CD4-positive, alpha-beta T cell (primary cell): ENCODE results near the gene RBP7. TPM values are rescaled to one million over a fixed set of nuclear protein-coding genes. Genes with fewer than 3 reads are reported as not detected.

Experiments
- ATAC-seq: fragments of 200-7000 bp; cut with Tn5 transposase; one replicate; pipeline ENCODE4 v1.10.0; 2022; ENCODE audit warnings: mild to moderate bottlenecking; ENCODE audit not compliant: poor library complexity
- CTCF ChIA-PET: fragments of 350-600 bp; sonication (Branson Sonifier 250); formaldehyde crosslinking; loops from one replicate; lab custom pipeline; 2021; ENCODE audit warnings: antibody characterized with exemption, inconsistent platforms; lab: Charles Lee
- POLR2A ChIA-PET: fragments of 350-600 bp; sonication (Branson Sonifier 250); formaldehyde crosslinking; loops from one replicate; lab custom pipeline; 2021; ENCODE audit warnings: antibody characterized with exemption, inconsistent platforms; lab: Charles Lee
- DNase-seq, 14 experiments: peaks; one replicate each; pipeline ENCODE4 v3.0.0-alpha.2; 2013 to 2020; ENCODE audit warnings: mixed read lengths in 2 of 14
- H3K27ac ChIP-seq, 2 donors: one replicate each; pipeline versions ENCODE4 v1.5.1 to v1.7.0; 2013; ENCODE audit warnings: low read length in 2 of 2, low read depth in 1 of 2, mild to moderate bottlenecking in 1 of 2
- H3K27me3 ChIP-seq, 2 experiments: 1 replicate in 1 of 2; 2 replicates in 1 of 2; pipeline versions ENCODE4 v1.6.1 to v1.7.0; 2013; ENCODE audit warnings: low read length in 2 of 2, control low read depth in 1 of 2, mild to moderate bottlenecking in 1 of 2, moderate library complexity in 1 of 2; ENCODE audit not compliant: insufficient read depth in 2 of 2, control insufficient read depth in 1 of 2
- H3K36me3 ChIP-seq: one replicate; pipeline ENCODE4 v1.6.1; 2013; ENCODE audit warnings: low read length, control low read depth; ENCODE audit not compliant: insufficient read depth
- H3K4me1 ChIP-seq: one replicate; pipeline ENCODE4 v1.6.1; 2013; ENCODE audit warnings: low read length, control low read depth; ENCODE audit not compliant: insufficient read depth
- H3K4me3 ChIP-seq: one replicate; pipeline ENCODE4 v1.5.1; 2013; ENCODE audit warnings: mild to moderate bottlenecking, low read length, moderate library complexity
- H3K9me3 ChIP-seq, 2 experiments: 1 replicate in 1 of 2; 2 replicates in 1 of 2; pipeline versions ENCODE4 v1.6.1 to v1.7.0; 2013; ENCODE audit warnings: low read length in 2 of 2, mild to moderate bottlenecking in 2 of 2, control low read depth in 1 of 2, moderate library complexity in 1 of 2; ENCODE audit not compliant: control insufficient read depth in 1 of 2, insufficient read depth in 1 of 2
- H3K27ac Mint-ChIP-seq: one replicate; pipeline ENCODE4 v1.8.0; 2020; ENCODE audit warnings: mixed read lengths
- H3K27me3 Mint-ChIP-seq: one replicate; pipeline ENCODE4 v1.8.0; 2021; ENCODE audit warnings: mixed read lengths
- H3K36me3 Mint-ChIP-seq: one replicate; pipeline ENCODE4 v1.8.0; 2021; ENCODE audit warnings: low read depth, mixed read lengths
- H3K4me1 Mint-ChIP-seq: one replicate; pipeline ENCODE4 v1.8.0; 2021; ENCODE audit warnings: low read depth, mixed read lengths
- H3K4me3 Mint-ChIP-seq: one replicate; pipeline ENCODE4 v1.8.0; 2020; ENCODE audit warnings: mild to moderate bottlenecking, mixed read lengths
- H3K9me3 Mint-ChIP-seq: one replicate; pipeline ENCODE4 v1.8.0; 2020; ENCODE audit warnings: mixed read lengths
- CTCF ChIP-seq: fragments of 200-600 bp; IDR thresholded peaks from one replicate; pipeline ENCODE4 v1.8.0; 2022; ENCODE audit warnings: antibody characterized with exemption, mild to moderate bottlenecking
- intact Hi-C, 2 experiments: fragments of 100-400 bp; cut with DNase I in 1 of 2; cut with micrococcal nuclease in 1 of 2; formaldehyde crosslinking; loops; one replicate each; pipeline versions ENCODE4 v1.15.1 to v1.9.0; 2023 to 2025; cut with DNase I, micrococcal nuclease
- total RNA-seq, 174 experiments: library from RNA in 2 of 174; stranded (reverse) in 2 of 174; gene quantifications; one replicate each; pipeline ENCODE4 v1.2.3 and lab custom pipeline; 2021 to 2026

Gene RBP7
- total RNA-seq, 2 experiments from 2014 or later: 0.70 TPM; not detected in 1

GRCh38 chr1:9960706-9961562, 36.1 kb upstream of the RBP7 start:
- Mint-ChIP-seq H3K27ac (no peak overlapping the region), H3K36me3 (no peaks in the 10 kb centered on the region), H3K9me3 (no peaks in the 10 kb centered on the region), H3K4me1 (no peaks in the 10 kb centered on the region), H3K4me3 (no peak overlapping the region), H3K27me3 (no peaks in the 10 kb centered on the region)
- POLR2A ChIA-PET: no interaction called here
- Histone ChIP-seq H3K36me3 (no peaks in the 10 kb centered on the region), H3K4me1 (no peaks in the 10 kb centered on the region), H3K27ac (no peak overlapping the region), H3K27me3 (no peaks in the 10 kb centered on the region), H3K4me3 (no peak overlapping the region), H3K9me3 (no peaks in the 10 kb centered on the region)
- CTCF ChIA-PET: no interaction called here
- ATAC-seq (no peak), DNase-seq (no peak)
- intact Hi-C loops: no loop called here
- no peak for TF ChIP-seq CTCF

- H3K27me3 ChIP-seq: no peaks in the 10 kb centered on the region
- H3K27me3 Mint-ChIP-seq: no peaks in the 10 kb centered on the region
- H3K4me1 ChIP-seq: no peaks in the 10 kb centered on the region
- CTCF ChIA-PET: no interaction called here
- H3K9me3 ChIP-seq: no peaks in the 10 kb centered on the region
- intact Hi-C loops: no loop called here
- POLR2A ChIA-PET: no interaction called here
- H3K4me3 Mint-ChIP-seq: no peak overlapping the region
- H3K36me3 ChIP-seq: peaks cover 9% of the 10 kb centered on the region
- H3K4me1 Mint-ChIP-seq: no peaks in the 10 kb centered on the region
- H3K27ac ChIP-seq: no peak overlapping the region
- ATAC-seq (no peak), DNase-seq (no peak)
- H3K27ac Mint-ChIP-seq: no peak overlapping the region
- H3K9me3 Mint-ChIP-seq: no peaks in the 10 kb centered on the region
- peaks cover 21% of the 10 kb centered on the region for H3K36me3 Mint-ChIP-seq
- TF ChIP-seq CTCF: no peak
- no peak overlapping the region for H3K4me3 ChIP-seq
Measured at GRCh38 chr1:9984253-9984652, 12.8 kb upstream of the RBP7 start.

GRCh38 chr1:9985001-9985400, 12.0 kb upstream of the RBP7 start:
- Histone ChIP-seq H3K27ac (no peak overlapping the region), H3K27me3 (no peaks in the 10 kb centered on the region), H3K36me3 (peaks cover 8% of the 10 kb centered on the region), H3K9me3 (no peaks in the 10 kb centered on the region), H3K4me3 (no peak overlapping the region), H3K4me1 (no peaks in the 10 kb centered on the region)
- TF ChIP-seq CTCF: no peak
- no peak overlapping the region for H3K4me3 Mint-ChIP-seq
- H3K27me3 Mint-ChIP-seq: no peaks in the 10 kb centered on the region
- no peaks in the 10 kb centered on the region for H3K9me3 Mint-ChIP-seq
- ChIA-PET CTCF (no interaction called here), POLR2A (no interaction called here)
- H3K36me3 Mint-ChIP-seq: peaks cover 20% of the 10 kb centered on the region
- ATAC-seq: no peak
- no peaks in the 10 kb centered on the region for H3K4me1 Mint-ChIP-seq
- H3K27ac Mint-ChIP-seq: no peak overlapping the region
- intact Hi-C loops: no loop called here
- no peak for DNase-seq
